Activated CD4-positive, alpha-beta T cell treated with anti-CD3 and anti-CD28 coated beads, Interleukin-2, Interleukin-6, amounts not matched to agents 100 ng/mL and 50 ng/mL, durations not matched to agents 16 hours and 8 hours (primary cell): ENCODE measurements around the gene ANKRD50.

Experiments used
- DNase-seq: peaks from one replicate; pipeline ENCODE4 v3.0.0-alpha.2; 2020

ANKRD50 gene

DNA sequence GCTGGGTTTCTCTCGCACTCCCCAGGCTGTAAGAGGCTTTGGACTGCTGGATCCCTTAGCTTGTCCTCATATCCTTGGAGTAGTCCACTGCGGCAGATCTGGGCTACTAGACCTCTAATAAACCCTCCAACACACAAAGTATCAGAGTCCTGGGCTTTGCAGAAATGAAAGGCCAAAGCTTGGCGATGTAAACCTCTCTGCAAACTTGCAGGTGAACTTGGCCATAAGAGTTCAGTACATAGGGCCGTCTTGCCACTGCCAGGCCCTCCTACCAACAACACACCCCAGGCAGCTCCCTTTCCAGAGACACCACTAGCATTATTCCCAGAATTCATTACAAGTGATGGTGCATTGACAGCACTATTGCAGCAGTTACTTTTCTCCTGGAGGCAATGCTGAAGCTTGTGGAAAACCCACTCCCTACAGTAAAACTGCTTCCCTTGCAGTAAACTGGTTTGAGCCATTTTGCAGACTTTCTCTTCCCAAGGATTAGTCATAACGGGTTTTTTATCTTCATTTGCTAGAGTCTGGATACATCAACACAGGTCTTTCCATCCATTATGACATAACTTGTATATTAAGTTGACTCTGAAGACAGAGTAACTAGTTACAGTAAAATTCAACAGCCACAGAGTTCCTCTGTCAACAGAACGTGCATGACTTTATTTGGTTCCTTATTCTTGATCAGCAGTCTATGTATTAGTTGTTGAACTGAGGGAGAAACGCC lies 2.4 kb downstream of the ANKRD50 start:
- no peak for DNase-seq

DNA sequence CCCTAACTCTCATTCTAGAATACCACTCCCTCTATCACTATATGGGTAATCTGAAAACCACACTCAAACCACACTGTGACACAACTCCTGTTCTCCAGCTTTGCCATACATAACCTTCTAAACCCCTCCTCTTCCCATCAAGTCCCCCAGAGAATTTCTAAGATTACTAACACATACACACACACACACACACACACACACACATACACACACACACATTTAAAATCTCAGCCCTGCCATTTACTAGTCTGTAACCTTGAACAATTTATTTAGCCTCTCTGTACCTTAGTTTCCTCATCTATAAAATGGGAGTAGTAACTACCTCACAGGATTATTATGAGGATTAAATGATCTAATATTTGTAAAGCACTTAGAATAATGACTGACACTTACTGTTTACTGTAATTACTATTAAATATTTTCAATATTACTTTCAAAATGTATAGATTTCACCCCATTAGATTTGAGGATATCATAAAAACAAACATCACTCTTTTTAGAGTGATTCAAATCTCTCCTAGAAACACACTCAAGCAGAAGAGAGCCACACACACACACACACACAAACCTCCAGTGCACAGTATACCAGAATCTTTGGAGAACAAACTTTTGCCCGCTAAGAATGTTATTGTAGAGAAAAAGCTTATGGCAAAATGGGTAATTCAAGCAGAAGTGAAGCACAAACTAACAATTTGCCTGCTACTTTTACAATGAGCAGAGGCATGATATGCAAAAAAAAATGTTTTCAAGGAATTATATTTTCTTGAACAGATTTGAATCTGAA lies 3.8 kb downstream of the ANKRD50 start:
- no peak for DNase-seq

- no peak for DNase-seq
Observed at GRCh38 chr4:124705393-124705792, 7.1 kb downstream of the ANKRD50 start.

DNA sequence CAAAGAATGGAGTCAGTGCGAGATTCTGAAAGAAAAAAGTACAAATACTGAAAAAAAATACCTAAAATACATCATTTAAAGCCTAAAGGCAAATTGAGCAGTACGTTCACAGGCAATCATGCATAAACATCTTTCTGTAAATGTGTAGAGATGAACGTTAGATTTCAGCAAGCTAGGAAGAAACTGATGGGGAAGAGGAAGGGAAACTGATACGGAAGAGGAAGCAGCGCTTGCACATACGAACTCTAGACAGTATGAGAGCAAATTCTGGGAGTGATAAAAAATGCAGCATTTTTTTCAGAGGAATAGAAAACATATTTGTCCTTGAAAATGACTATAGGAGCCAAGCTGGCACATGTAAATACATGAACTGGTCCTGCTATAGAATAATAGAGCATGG lies 9.4 kb downstream of the ANKRD50 start:
- no peak for DNase-seq

- DNase-seq, result no peak
Observed at GRCh38 chr4:124697441-124697840, 15.1 kb downstream of the ANKRD50 start.

GRCh38 chr4:124696182-124696581 lies 16.4 kb downstream of the ANKRD50 start:
- DNase-seq, result no peak

GRCh38 chr4:124694946-124695598 lies 17.5 kb downstream of the ANKRD50 start:
- no peak for DNase-seq

GRCh38 chr4:124694306-124694705 lies 18.2 kb downstream of the ANKRD50 start:
- no peak for DNase-seq

GRCh38 chr4:124691801-124692200 lies 20.7 kb downstream of the ANKRD50 start:
- DNase-seq, result no peak

GRCh38 chr4:124686279-124686678 lies 26.3 kb downstream of the ANKRD50 start:
- no peak for DNase-seq

- DNase-seq, result no peak
Observed at GRCh38 chr4:124685851-124686250, 26.7 kb downstream of the ANKRD50 start.

GRCh38 chr4:124684301-124684700 lies 28.2 kb downstream of the ANKRD50 start:
- DNase-seq, result peak; percentile 2

- no peak for DNase-seq
Observed at GRCh38 chr4:124682384-124682783, 30.1 kb downstream of the ANKRD50 start.

- no peak for DNase-seq
Observed at GRCh38 chr4:124666496-124666895, 46.0 kb downstream of the ANKRD50 start.

DNA sequence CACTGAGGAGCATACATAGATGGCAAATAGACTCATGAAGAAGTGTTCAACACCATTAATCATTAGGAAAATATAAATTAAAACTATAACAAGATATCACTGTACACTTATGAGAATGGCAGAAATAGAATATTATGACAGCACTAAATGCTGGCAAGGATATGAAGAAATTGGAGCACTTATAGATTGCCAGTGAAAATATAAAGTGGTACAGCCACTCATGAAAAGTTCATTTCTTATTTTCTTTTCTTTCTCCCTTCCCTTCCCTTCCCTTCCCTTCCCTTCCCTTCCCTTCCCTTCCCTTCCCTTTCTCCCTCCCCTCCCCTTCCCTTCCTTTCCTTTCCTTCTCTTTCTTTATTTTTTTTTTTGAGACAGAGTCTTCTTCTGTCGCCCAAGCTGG lies 53.7 kb downstream of the ANKRD50 start:
- DNase-seq, result no peak

DNA sequence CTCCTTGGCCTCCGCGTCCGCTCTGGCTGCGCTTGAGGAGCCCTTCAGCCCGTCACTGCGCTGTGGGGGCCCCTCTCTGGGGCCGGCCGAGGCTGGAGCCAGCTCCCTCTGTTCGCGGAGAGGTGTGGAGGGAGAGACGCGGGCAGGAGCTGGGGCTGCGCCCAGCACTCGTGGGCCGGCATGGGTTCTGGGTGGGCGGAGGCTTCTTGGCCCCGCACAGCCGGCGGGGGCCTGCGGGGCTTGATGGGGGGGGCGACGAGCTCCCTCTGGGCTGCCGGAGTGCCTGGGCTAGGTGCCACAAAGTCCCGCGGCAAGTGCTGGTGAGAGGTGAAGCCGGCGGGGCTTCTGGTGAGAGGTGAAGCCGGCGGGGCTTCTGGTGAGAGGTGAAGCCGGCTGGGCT lies 61.9 kb downstream of the ANKRD50 start:
- DNase-seq, result no peak

DNA sequence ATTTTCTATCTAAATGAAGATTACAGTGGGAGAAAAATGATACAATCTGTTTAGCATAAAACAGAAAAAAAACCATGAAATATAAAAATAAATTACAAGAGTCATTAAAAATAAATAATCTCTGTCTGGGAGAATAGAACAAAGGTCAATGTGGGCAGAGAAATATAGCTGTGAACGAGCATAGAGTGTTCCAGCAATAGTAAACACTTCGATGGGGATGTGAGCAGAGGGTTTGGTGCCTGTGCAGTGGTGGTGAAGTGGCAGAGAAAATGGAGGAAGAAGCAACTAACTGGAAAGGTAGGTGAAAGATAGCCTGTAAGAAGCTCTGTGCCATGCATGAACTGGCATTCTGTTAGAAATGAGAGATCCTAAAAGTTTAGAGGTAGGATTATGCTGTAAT lies 64.9 kb downstream of the ANKRD50 start:
- DNase-seq, result no peak

DNA sequence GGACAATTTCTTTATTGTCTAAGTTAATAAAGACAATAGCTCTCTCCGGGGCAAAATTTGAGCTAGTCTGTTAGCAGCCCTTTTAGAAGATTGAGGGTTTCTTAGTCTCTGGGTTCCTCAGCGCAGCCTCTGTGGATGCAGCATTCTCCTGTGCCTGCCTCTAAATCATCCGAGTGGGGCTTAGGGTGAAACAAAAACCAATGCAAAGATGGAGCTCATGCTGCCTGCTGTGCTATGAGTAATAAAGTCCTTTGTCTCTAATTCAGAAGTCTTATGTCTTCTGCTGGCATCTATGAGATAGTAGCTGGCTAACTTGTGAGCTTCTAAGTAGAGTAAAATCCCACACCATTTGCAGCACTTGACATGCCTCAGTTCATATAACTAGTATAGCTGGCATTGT lies 67.9 kb downstream of the ANKRD50 start:
- DNase-seq, result no peak

GRCh38 chr4:124642846-124643245 lies 69.7 kb downstream of the ANKRD50 start:
- DNase-seq, result no peak

GRCh38 chr4:124641715-124642381 lies 70.7 kb downstream of the ANKRD50 start:
- no peak for DNase-seq

- DNase-seq, result no peak
Observed at GRCh38 chr4:124640022-124640730, 72.4 kb downstream of the ANKRD50 start.

DNA sequence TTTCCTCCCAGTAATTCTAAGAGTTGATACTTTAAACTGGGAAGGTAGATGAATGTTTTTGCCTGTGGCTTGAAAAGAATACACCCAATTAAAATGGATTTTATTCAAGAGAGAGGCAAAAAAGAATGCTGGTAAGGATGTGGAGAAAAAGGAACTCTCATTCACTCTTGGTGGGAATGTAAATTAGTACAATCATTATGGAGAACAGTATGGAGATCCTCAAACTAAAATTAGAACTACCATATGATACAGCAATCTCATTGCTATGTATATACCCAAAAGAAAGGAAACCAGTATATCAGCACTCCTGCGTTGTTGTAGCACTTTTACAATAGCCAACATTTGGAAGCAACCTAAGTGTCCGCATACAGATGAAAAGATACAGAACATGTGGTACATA lies 75.2 kb downstream of the ANKRD50 start:
- no peak for DNase-seq

- DNase-seq, result no peak
Observed at GRCh38 chr4:124636788-124637187, 75.7 kb downstream of the ANKRD50 start.
